HepG2 (cell line): ENCODE results near the gene NELFB. TPM values are rescaled to one million over a fixed set of nuclear protein-coding genes. Genes with fewer than 3 reads are reported as not detected.
A peak's percentile ranks its signal among the peaks of the same experiment; 100 is the strongest.

Experiments used
- CCDC6 ChIP-seq: sonication (generic); formaldehyde crosslinking; IDR thresholded peaks from 2 replicates; pipeline ENCODE4 v1.8.1; 2022; ENCODE audit warnings: mild to moderate bottlenecking, missing genetic modification reagents, moderate library complexity
- HNF4G ChIP-seq, 2 experiments: sonication (generic) in 1 of 2; formaldehyde crosslinking in 1 of 2; IDR thresholded peaks; 2 replicates each; pipeline versions ENCODE4 v1.4.0 to v1.6.1; 2011 to 2020; ENCODE audit warnings: borderline replicate concordance in 2 of 2, low read depth in 2 of 2, mild to moderate bottlenecking in 2 of 2, low read length in 1 of 2, missing genetic modification reagents in 1 of 2, moderate library complexity in 1 of 2
- KLF11 ChIP-seq: IDR thresholded peaks from 2 replicates; pipeline ENCODE4 v1.6.1; 2016; ENCODE audit warnings: missing compliant biosample characterization
- KLF16 ChIP-seq, 2 experiments: sonication (generic) in 1 of 2; formaldehyde crosslinking in 1 of 2; IDR thresholded peaks; 2 replicates each; pipeline versions ENCODE4 v1.6.1 to v1.8.0; 2016 to 2023; ENCODE audit warnings: missing genetic modification reagents in 2 of 2, missing compliant biosample characterization in 1 of 2
- MTA1 ChIP-seq: sonication (generic); formaldehyde crosslinking; IDR thresholded peaks from 2 replicates; pipeline ENCODE4 v1.4.0; 2020; ENCODE audit warnings: missing genetic modification reagents, mild to moderate bottlenecking, borderline replicate concordance
- RBFOX2 ChIP-seq: fragments of 200-400 bp; formaldehyde crosslinking; IDR thresholded peaks from 2 replicates; pipeline ENCODE4 v1.6.1; 2017; ENCODE audit warnings: low read depth, mild to moderate bottlenecking, low read length
- ZBED4 ChIP-seq: sonication (generic); formaldehyde crosslinking; IDR thresholded peaks from 2 replicates; pipeline ENCODE4 v1.4.0; 2020; ENCODE audit warnings: missing genetic modification reagents, borderline replicate concordance
- ZBTB14 ChIP-seq: sonication (generic); formaldehyde crosslinking; IDR thresholded peaks from 2 replicates; pipeline ENCODE4 v1.4.0; 2020; ENCODE audit warnings: missing genetic modification reagents
- ZMYM2 ChIP-seq: sonication (generic); formaldehyde crosslinking; IDR thresholded peaks from 2 replicates; pipeline ENCODE4 v1.8.0; 2022; ENCODE audit warnings: mild to moderate bottlenecking, missing genetic modification reagents
- ZNF264 ChIP-seq: sonication (generic); formaldehyde crosslinking; IDR thresholded peaks from 2 replicates; pipeline ENCODE4 v1.4.0; 2020; ENCODE audit warnings: missing genetic modification reagents
- ZNF510 ChIP-seq: sonication (generic); formaldehyde crosslinking; IDR thresholded peaks from 2 replicates; pipeline ENCODE4 v1.4.0; 2020; ENCODE audit warnings: low read depth, mild to moderate bottlenecking, missing genetic modification reagents
- ZNF780A ChIP-seq: sonication (generic); formaldehyde crosslinking; IDR thresholded peaks from 2 replicates; pipeline ENCODE4 v1.8.0; 2022; ENCODE audit warnings: mild to moderate bottlenecking, missing genetic modification reagents, moderate library complexity
- ZNF839 ChIP-seq: sonication (generic); formaldehyde crosslinking; IDR thresholded peaks from 2 replicates; pipeline ENCODE4 v1.4.0; 2020; ENCODE audit warnings: missing genetic modification reagents, mild to moderate bottlenecking, borderline replicate concordance
- polyA plus RNA-seq, 8 experiments: library from polyadenylated mRNA; depleted of rRNA in 3 of 8; stranded (reverse) in 7 of 8; unstranded in 1 of 8; fragments of >200 nt; fragmentation: Illumina TruSeq in 4 of 8; extraction: Trizol in 4 of 8; gene quantifications; 2 replicates each; pipeline versions ENCODE4 v1.2.1 to v1.2.3, GENCODE V29; 2011 to 2016; ENCODE audit warnings: low read depth in 4 of 8, missing spikeins in 1 of 8, mixed read lengths in 1 of 8; ENCODE audit not compliant: insufficient read depth in 1 of 8
- total RNA-seq, 5 experiments: library from RNA; depleted of rRNA; stranded (reverse); fragments of >200 nt; fragmentation: Illumina TruSeq; extraction: Trizol; gene quantifications; 2 replicates each; pipeline ENCODE4 v1.2.3, GENCODE V29; 2016; ENCODE audit warnings: low read depth in 1 of 5
- TF ChIP-seq, protein P1 (sequence below): sonication (generic); formaldehyde crosslinking; conservative IDR thresholded peaks from 2 replicates; pipeline ENCODE4 v1.8.1; 2023; ENCODE audit warnings: missing genetic modification reagents
- TF ChIP-seq, protein P2 (sequence below), 2 experiments: fragments of 450-650 bp in 1 of 2; sonication (generic) in 1 of 2; formaldehyde crosslinking; IDR thresholded peaks; 2 replicates each; pipeline versions ENCODE4 v1.5.0 to v1.8.0; 2020 to 2022; ENCODE audit warnings: mild to moderate bottlenecking in 1 of 2, missing genetic modification reagents in 1 of 2
- TF ChIP-seq, protein P3 (sequence below): IDR thresholded peaks from 2 replicates; pipeline ENCODE4 v1.4.0; 2020; ENCODE audit warnings: mild to moderate bottlenecking, missing genetic modification reagents

The NELFB gene
- total and polyA plus RNA-seq, 2 of the 13 experiments (the other 11 are each of a cell fraction or from before 2014, with no cell fraction given): 26.5 to 45.8 TPM

DNA sequence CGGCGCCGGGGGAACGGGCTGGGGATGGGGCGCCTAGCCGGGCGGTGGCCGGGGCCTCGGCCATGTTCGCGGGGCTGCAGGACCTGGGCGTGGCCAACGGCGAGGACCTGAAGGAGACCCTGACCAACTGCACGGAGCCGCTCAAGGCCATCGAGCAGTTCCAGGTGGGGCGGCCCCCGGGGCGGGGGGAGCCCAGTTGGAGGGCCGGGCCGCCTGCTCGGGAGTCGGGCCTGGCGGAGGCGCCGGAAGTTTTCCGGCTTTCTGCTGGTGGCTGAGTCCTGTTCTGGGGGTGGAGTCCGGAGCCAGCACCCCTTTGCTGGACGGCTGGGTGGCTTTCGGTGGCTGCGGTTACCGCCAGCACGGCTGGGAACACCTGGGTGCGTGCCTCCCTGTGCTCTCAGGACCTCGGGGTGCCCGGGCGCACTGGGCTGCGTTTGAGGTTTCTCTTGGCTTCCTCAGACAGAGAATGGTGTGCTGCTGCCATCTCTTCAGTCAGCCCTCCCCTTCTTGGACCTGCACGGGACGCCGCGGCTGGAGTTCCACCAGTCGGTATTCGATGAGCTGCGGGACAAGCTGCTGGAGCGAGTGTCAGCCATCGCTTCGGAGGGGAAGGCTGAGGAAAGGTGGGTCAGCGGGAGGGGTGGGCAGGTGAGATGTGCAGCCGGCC is 454 bp downstream of the NELFB start (continued):
- TF ChIP-seq ZBED4: no peak
- 0 out of 2 replicates have a peak, but pooled peaks have one; percentile 20 for TF ChIP-seq CCDC6 (CRISPR knock-in tag)
- peak; percentile 4; the same call in 1 of the 2 replicates for TF ChIP-seq ZBTB14 (CRISPR knock-in tag)
- no peak for TF ChIP-seq ZNF264 (CRISPR knock-in tag)
- no peak for TF ChIP-seq KLF16 (CRISPR knock-in tag; IDR thresholded peaks at IDR 0.05)
- 0 out of 2 replicates have a peak, but pooled peaks have one; percentile 17 for TF ChIP-seq MTA1 (CRISPR knock-in tag)
- peak; percentile 11; the same call in 1 of the 2 replicates for TF ChIP-seq RBFOX2
- TF ChIP-seq HNF4G (IDR thresholded peaks at IDR 0.05; ENCODE audit: borderline replicate concordance, low read depth, low read length): no peak
- no peak for TF ChIP-seq HNF4G (CRISPR knock-in tag; IDR thresholded peaks at IDR 0.05; ENCODE audit: borderline replicate concordance, low read depth)
- TF ChIP-seq KLF11 (CRISPR knock-in tag): no peak
- TF ChIP-seq, protein P1, sequence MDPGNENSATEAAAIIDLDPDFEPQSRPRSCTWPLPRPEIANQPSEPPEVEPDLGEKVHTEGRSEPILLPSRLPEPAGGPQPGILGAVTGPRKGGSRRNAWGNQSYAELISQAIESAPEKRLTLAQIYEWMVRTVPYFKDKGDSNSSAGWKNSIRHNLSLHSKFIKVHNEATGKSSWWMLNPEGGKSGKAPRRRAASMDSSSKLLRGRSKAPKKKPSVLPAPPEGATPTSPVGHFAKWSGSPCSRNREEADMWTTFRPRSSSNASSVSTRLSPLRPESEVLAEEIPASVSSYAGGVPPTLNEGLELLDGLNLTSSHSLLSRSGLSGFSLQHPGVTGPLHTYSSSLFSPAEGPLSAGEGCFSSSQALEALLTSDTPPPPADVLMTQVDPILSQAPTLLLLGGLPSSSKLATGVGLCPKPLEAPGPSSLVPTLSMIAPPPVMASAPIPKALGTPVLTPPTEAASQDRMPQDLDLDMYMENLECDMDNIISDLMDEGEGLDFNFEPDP (CRISPR knock-in tag): 0 out of 2 replicates have a peak, but pooled peaks have one; percentile 70
- TF ChIP-seq, protein P2, sequence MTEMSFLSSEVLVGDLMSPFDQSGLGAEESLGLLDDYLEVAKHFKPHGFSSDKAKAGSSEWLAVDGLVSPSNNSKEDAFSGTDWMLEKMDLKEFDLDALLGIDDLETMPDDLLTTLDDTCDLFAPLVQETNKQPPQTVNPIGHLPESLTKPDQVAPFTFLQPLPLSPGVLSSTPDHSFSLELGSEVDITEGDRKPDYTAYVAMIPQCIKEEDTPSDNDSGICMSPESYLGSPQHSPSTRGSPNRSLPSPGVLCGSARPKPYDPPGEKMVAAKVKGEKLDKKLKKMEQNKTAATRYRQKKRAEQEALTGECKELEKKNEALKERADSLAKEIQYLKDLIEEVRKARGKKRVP (CRISPR knock-in tag; IDR thresholded peaks at IDR 0.05): 0 out of 4 replicates have a peak, but pooled peaks of 1 of the 2 experiments have one; percentile 1
- no peak for TF ChIP-seq ZNF510
- no peak for TF ChIP-seq ZNF780A
- TF ChIP-seq ZMYM2: no peak
- TF ChIP-seq ZNF839 (CRISPR knock-in tag): peak; percentile 33; the same call in 1 of the 2 replicates
- TF ChIP-seq, protein P3, sequence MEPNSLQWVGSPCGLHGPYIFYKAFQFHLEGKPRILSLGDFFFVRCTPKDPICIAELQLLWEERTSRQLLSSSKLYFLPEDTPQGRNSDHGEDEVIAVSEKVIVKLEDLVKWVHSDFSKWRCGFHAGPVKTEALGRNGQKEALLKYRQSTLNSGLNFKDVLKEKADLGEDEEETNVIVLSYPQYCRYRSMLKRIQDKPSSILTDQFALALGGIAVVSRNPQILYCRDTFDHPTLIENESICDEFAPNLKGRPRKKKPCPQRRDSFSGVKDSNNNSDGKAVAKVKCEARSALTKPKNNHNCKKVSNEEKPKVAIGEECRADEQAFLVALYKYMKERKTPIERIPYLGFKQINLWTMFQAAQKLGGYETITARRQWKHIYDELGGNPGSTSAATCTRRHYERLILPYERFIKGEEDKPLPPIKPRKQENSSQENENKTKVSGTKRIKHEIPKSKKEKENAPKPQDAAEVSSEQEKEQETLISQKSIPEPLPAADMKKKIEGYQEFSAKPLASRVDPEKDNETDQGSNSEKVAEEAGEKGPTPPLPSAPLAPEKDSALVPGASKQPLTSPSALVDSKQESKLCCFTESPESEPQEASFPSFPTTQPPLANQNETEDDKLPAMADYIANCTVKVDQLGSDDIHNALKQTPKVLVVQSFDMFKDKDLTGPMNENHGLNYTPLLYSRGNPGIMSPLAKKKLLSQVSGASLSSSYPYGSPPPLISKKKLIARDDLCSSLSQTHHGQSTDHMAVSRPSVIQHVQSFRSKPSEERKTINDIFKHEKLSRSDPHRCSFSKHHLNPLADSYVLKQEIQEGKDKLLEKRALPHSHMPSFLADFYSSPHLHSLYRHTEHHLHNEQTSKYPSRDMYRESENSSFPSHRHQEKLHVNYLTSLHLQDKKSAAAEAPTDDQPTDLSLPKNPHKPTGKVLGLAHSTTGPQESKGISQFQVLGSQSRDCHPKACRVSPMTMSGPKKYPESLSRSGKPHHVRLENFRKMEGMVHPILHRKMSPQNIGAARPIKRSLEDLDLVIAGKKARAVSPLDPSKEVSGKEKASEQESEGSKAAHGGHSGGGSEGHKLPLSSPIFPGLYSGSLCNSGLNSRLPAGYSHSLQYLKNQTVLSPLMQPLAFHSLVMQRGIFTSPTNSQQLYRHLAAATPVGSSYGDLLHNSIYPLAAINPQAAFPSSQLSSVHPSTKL (CRISPR knock-in tag): peak; percentile 15; the same call in 1 of the 2 replicates
